GM10266 (cell line): ENCODE results near the gene NOS3.

ENCODE experiments used
- DNase-seq: peaks from one replicate; pipeline ENCODE4 v3.0.0; 2012; ENCODE audit errors: extremely low spot score
- CTCF ChIP-seq: IDR thresholded peaks from 2 replicates; pipeline ENCODE4 v1.5.1; 2012; ENCODE audit warnings: mild to moderate bottlenecking, low read depth; ENCODE audit not compliant: control insufficient read depth, insufficient read depth; ENCODE audit errors: missing control alignments

NOS3 gene

DNA sequence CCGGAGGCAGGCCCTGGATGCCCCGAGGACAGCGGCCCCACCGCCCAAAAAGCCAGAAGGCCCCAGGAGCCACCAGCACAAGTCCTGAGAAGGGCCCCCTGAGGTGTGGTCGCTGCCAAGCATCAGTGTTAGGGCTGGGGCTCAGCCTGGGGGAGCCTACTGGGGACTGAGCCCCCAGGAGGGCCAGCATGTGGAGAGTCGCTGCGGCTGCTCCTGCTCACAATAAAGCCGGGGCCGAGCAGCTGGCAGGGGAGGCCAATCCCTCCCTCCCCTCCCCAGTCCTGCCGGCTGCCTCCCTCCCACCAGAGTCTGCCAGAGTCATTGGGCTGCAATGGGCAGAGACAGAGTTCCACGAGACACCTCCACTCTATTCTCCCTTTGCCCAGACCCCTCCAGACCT is 54.4 kb downstream of the NOS3 start:
- no peak for TF ChIP-seq CTCF
- no peak for DNase-seq

- TF ChIP-seq CTCF: no peak
- no peak for DNase-seq
Observed at GRCh38 chr7:151045967-151046366, 55.1 kb downstream of the NOS3 start.

- no peak for DNase-seq
- no peak for TF ChIP-seq CTCF
Observed at GRCh38 chr7:151046603-151047573, 56.1 kb downstream of the NOS3 start.

DNA sequence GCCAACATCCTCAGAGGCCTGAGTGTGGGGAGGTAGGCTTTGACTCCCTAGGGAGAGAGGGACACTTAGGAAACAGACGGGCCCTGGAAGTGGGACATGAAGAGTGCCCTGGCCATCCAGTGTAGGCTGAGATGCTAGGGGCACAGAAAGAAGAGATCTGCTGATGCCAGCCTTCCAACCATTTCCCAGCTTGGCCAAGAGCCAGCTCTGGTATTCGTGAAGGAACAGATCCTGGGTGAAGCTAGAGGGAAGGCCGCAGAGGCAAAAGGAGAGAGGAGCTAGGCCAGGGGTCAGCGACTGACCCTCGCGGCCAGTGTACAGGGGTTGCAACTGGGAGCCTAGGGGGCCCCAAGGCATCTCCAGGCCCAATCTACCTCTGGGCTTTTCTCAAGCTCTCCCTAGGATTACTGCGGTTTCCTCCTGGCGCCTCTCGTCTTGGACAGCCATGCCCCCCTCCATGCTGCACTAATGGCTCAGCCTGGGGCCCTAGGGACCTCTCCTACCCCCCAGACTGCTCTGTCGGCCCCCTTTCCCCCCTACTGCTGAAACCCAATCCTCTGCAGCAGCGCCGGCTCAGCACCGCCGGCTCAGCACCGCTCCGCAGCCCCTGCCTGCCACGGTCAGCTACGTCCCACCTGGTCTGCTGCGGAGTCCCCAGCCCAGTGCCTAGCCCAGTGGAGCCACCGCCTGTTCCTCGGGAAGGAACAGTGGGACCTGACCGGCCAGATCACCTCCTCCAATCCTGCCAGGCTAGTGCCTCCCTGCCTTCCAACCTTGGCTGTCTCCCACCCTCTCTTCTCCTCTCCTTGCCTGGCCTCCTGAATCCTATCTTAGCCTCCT is 57.4 kb downstream of the NOS3 start, which contains the start of gene ASIC3:
Gene ASIC3 (plus strand): TSS at position 556 of the 840 bp plus-strand sequence. CDS start 355 bp downstream, outside the sequence.
- TF ChIP-seq CTCF: no peak
- no peak for DNase-seq

- no peak for DNase-seq
- no peak for TF ChIP-seq CTCF
Observed at GRCh38 chr7:151048911-151049463, 58.2 kb downstream of the NOS3 start.

- no peak for TF ChIP-seq CTCF
- DNase-seq: no peak
Observed at GRCh38 chr7:151051108-151051507, 60.3 kb downstream of the NOS3 start.
